H1 (cell line): ENCODE measurements around the gene KRTAP2-4. TPM values are rescaled to one million over a fixed set of nuclear protein-coding genes. Genes with fewer than 3 reads are reported as not detected.

Source experiments
- CTCF ChIA-PET: fragments of 300-600 bp; sonication (Branson Sonifier 250); formaldehyde crosslinking; loops from one replicate; lab custom pipeline; 2021; ENCODE audit not compliant: partially characterized antibody; lab: Charles Lee
- POLR2A ChIA-PET: fragments of 300-600 bp; sonication (Branson Sonifier 250); formaldehyde crosslinking; loops from one replicate; lab custom pipeline; 2021; ENCODE audit warnings: inconsistent platforms; ENCODE audit not compliant: partially characterized antibody; lab: Charles Lee
- DNase-seq, 2 experiments: peaks; one replicate each; pipeline versions ENCODE4 v3.0.0 to v3.0.0-alpha.2; 2010 to 2022; ENCODE audit warnings: low spot score in 2 of 2, low read depth in 1 of 2, mixed read lengths in 1 of 2
- FAIRE-seq: peaks from 2 replicates; lab custom pipeline; 2011; peaks lifted over from hg19 to GRCh38; lab: Jason Lieb, UNC
- H2AFZ ChIP-seq: 2 replicates; pipeline ENCODE4 v1.8.1; 2012; ENCODE audit warnings: low read length, inconsistent platforms
- H2AK5ac ChIP-seq: 2 replicates; pipeline ENCODE4 v1.6.1; 2013; ENCODE audit warnings: low read depth, low read length
- H2BK120ac ChIP-seq: replicated peaks from 2 replicates; pipeline ENCODE3; 2013; ENCODE audit warnings: low read depth, low read length, inconsistent platforms
- H2BK12ac ChIP-seq: 2 replicates; pipeline ENCODE4 v1.6.1; 2013; ENCODE audit warnings: low read depth, low read length
- H2BK15ac ChIP-seq: 2 replicates; pipeline ENCODE4 v1.6.1; 2013; ENCODE audit warnings: low read length
- H2BK20ac ChIP-seq: 2 replicates; pipeline ENCODE4 v1.6.1; 2013; ENCODE audit warnings: low read length
- H2BK5ac ChIP-seq: 2 replicates; pipeline ENCODE4 v1.6.1; 2013; ENCODE audit warnings: low read depth, low read length
- H3K14ac ChIP-seq: 2 replicates; pipeline ENCODE4 v1.6.1; 2013; ENCODE audit warnings: inconsistent platforms; ENCODE audit not compliant: insufficient read length
- H3K18ac ChIP-seq: 2 replicates; pipeline ENCODE4 v1.6.1; 2013; ENCODE audit warnings: low read length; ENCODE audit errors: extremely low read depth
- H3K23ac ChIP-seq: 2 replicates; pipeline ENCODE4 v1.6.1; 2013; ENCODE audit warnings: inconsistent platforms; ENCODE audit not compliant: insufficient read length
- H3K23me2 ChIP-seq: 2 replicates; pipeline ENCODE4 v1.6.1; 2013; ENCODE audit warnings: low read depth, low read length
- H3K27ac ChIP-seq: 2 replicates; pipeline ENCODE4 v1.6.1; 2011; ENCODE audit warnings: low read depth, low read length, inconsistent platforms
- H3K27me3 ChIP-seq, 4 experiments: replicated peaks in 1 of 4; 1 replicate in 1 of 4; 2 replicates in 3 of 4; pipeline versions ENCODE4 v1.6.1 to v1.8.1; 2011 to 2013; ENCODE audit warnings: low read length in 3 of 4, mild to moderate bottlenecking in 3 of 4, inconsistent platforms in 2 of 4, mixed read lengths in 2 of 4, moderate library complexity in 1 of 4; ENCODE audit not compliant: control insufficient read depth in 3 of 4, insufficient read depth in 3 of 4; ENCODE audit errors: extremely low read depth in 1 of 4
- H3K36me3 ChIP-seq, 4 experiments: 2 replicates each; pipeline versions ENCODE4 v1.6.1 to v1.8.1; 2011 to 2013; ENCODE audit warnings: mild to moderate bottlenecking in 4 of 4, low read length in 3 of 4, moderate library complexity in 2 of 4, control low read depth in 1 of 4, inconsistent platforms in 1 of 4; ENCODE audit not compliant: insufficient read depth in 4 of 4, control insufficient read depth in 2 of 4
- H3K4ac ChIP-seq: replicated peaks from 2 replicates; pipeline ENCODE3; 2013; ENCODE audit warnings: low read length, low read depth, mixed read lengths, inconsistent platforms; ENCODE audit not compliant: insufficient read length
- H3K4me1 ChIP-seq, 4 experiments: replicated peaks in 1 of 4; 1 replicate in 1 of 4; 2 replicates in 3 of 4; pipeline versions ENCODE4 v1.6.1 to v1.8.1; 2011 to 2013; ENCODE audit warnings: low read length in 3 of 4, inconsistent platforms in 2 of 4, mixed read lengths in 1 of 4; ENCODE audit not compliant: insufficient read depth in 4 of 4, control insufficient read depth in 3 of 4
- H3K4me2 ChIP-seq, 2 experiments: 2 replicates each; pipeline versions ENCODE4 v1.6.1 to v1.8.1; 2011 to 2013; ENCODE audit warnings: low read depth in 2 of 2, low read length in 2 of 2, control low read depth in 1 of 2, inconsistent platforms in 1 of 2, mild to moderate bottlenecking in 1 of 2; ENCODE audit not compliant: insufficient read depth in 1 of 2
- H3K4me3 ChIP-seq, 4 experiments: fragments of 200-600, 300-600 bp in 1 of 4; sonication (generic), shearing (Covaris generic), sonication (Bioruptor Twin) in 1 of 4; 2 replicates each; pipeline versions ENCODE4 v1.5.1 to v1.8.1; 2011 to 2016; ENCODE audit warnings: low read length in 4 of 4, low read depth in 3 of 4, control low read depth in 2 of 4, inconsistent platforms in 2 of 4, mild to moderate bottlenecking in 2 of 4, mixed read lengths in 1 of 4, moderate library complexity in 1 of 4; ENCODE audit not compliant: insufficient read depth in 2 of 4; ENCODE audit errors: extremely low read depth in 1 of 4
- H3K56ac ChIP-seq: replicated peaks from 2 replicates; pipeline ENCODE3; 2013; ENCODE audit warnings: low read depth, mild to moderate bottlenecking, mixed read lengths, low read length, inconsistent platforms; ENCODE audit not compliant: insufficient read length
- H3K79me1 ChIP-seq: 2 replicates; pipeline ENCODE4 v1.6.1; 2013; ENCODE audit warnings: low read depth, low read length, control low read depth
- H3K79me2 ChIP-seq, 2 experiments: 2 replicates each; pipeline versions ENCODE4 v1.6.1 to v1.8.1; 2012 to 2013; ENCODE audit warnings: low read length in 2 of 2, mild to moderate bottlenecking in 2 of 2, inconsistent platforms in 1 of 2; ENCODE audit not compliant: insufficient read depth in 2 of 2, control insufficient read depth in 1 of 2
- H3K9ac ChIP-seq, 4 experiments: replicated peaks in 1 of 4; 1 replicate in 1 of 4; 2 replicates in 3 of 4; pipeline versions ENCODE4 v1.6.1 to v1.8.1; 2011 to 2013; ENCODE audit warnings: low read depth in 3 of 4, low read length in 3 of 4, control low read depth in 2 of 4, mild to moderate bottlenecking in 2 of 4, moderate library complexity in 2 of 4, inconsistent platforms in 1 of 4; ENCODE audit errors: extremely low read depth in 1 of 4
- H3K9me3 ChIP-seq, 2 experiments: 2 replicates each; pipeline versions ENCODE4 v1.6.1 to v1.8.1; 2012 to 2013; ENCODE audit warnings: mild to moderate bottlenecking in 2 of 2, moderate library complexity in 2 of 2, control low read depth in 1 of 2, inconsistent platforms in 1 of 2, low read depth in 1 of 2, low read length in 1 of 2, mixed read lengths in 1 of 2; ENCODE audit not compliant: insufficient read depth in 2 of 2
- H4K20me1 ChIP-seq, 2 experiments: replicated peaks in 1 of 2; 2 replicates each; pipeline versions ENCODE3 to v1.8.1; 2011 to 2013; ENCODE audit warnings: inconsistent platforms in 2 of 2, low read length in 2 of 2, mild to moderate bottlenecking in 1 of 2; ENCODE audit not compliant: insufficient read depth in 2 of 2, control insufficient read depth in 1 of 2
- H4K5ac ChIP-seq: 2 replicates; pipeline ENCODE4 v1.6.1; 2013; ENCODE audit warnings: low read length, low read depth, mixed read lengths, inconsistent platforms; ENCODE audit not compliant: insufficient read length
- H4K8ac ChIP-seq: 2 replicates; pipeline ENCODE4 v1.8.0; 2013; ENCODE audit warnings: mild to moderate bottlenecking, moderate library complexity, low read length, inconsistent platforms; ENCODE audit not compliant: insufficient read depth; ENCODE audit errors: extremely low read depth
- H4K91ac ChIP-seq: replicated peaks from 2 replicates; pipeline ENCODE3; 2013; ENCODE audit warnings: low read length, mixed read lengths, inconsistent platforms; ENCODE audit not compliant: insufficient read length
- BCL11A ChIP-seq, 2 experiments: IDR thresholded peaks; one replicate each; pipeline ENCODE4 v1.6.1; 2011; ENCODE audit warnings: low read depth in 2 of 2, low read length in 2 of 2, mild to moderate bottlenecking in 2 of 2
- HDAC2 ChIP-seq, 2 experiments: fragments of 300-600 bp in 1 of 2; sonication (generic) in 1 of 2; IDR thresholded peaks; 2 replicates each; pipeline ENCODE4 v1.6.1; 2011 to 2012; ENCODE audit warnings: low read depth in 2 of 2, low read length in 2 of 2, mild to moderate bottlenecking in 2 of 2, moderate library complexity in 2 of 2, borderline replicate concordance in 1 of 2, inconsistent platforms in 1 of 2
- KDM5A ChIP-seq: fragments of 200-600 bp; IDR thresholded peaks from 2 replicates; pipeline ENCODE4 v1.7.1; 2012; ENCODE audit warnings: mild to moderate bottlenecking, low read length, inconsistent platforms, mixed read lengths
- POLR2A ChIP-seq, 2 experiments: IDR thresholded peaks; 1 replicate in 1 of 2; 2 replicates in 1 of 2; pipeline ENCODE4 v1.6.1; 2011; ENCODE audit warnings: low read depth in 2 of 2, low read length in 2 of 2, mild to moderate bottlenecking in 2 of 2; ENCODE audit errors: control extremely low read depth in 1 of 2
- SAP30 ChIP-seq: fragments of 300-600 bp; sonication (generic); IDR thresholded peaks from 2 replicates; pipeline ENCODE4 v1.7.1; 2012; ENCODE audit warnings: low read length, moderate library complexity, mild to moderate bottlenecking, inconsistent platforms; ENCODE audit not compliant: insufficient read depth, insufficient replicate concordance
- SIRT6 ChIP-seq: IDR thresholded peaks from one replicate; pipeline ENCODE4 v1.7.1; 2012; ENCODE audit warnings: low read length, inconsistent platforms
- SP1 ChIP-seq: IDR thresholded peaks from 2 replicates; pipeline ENCODE4 v1.6.1; 2011; ENCODE audit warnings: low read depth, low read length
- SRF ChIP-seq: IDR thresholded peaks from 2 replicates; pipeline ENCODE4 v1.6.1; 2011; ENCODE audit warnings: mild to moderate bottlenecking, low read depth, low read length, moderate library complexity
- TAF7 ChIP-seq: optimal IDR thresholded peaks from 2 replicates; pipeline ENCODE3; 2011; ENCODE audit warnings: low read depth, mild to moderate bottlenecking, inconsistent platforms, low read length, moderate library complexity, borderline replicate concordance
- TEAD4 ChIP-seq: IDR thresholded peaks from 2 replicates; pipeline ENCODE4 v1.6.1; 2012; ENCODE audit warnings: low read depth, low read length, inconsistent platforms, mixed read lengths
- ZNF274 ChIP-seq: IDR thresholded peaks from 2 replicates; pipeline ENCODE4 v1.7.0; 2012; ENCODE audit warnings: low read length, borderline replicate concordance; ENCODE audit errors: extremely low read depth
- WGBS, 2 experiments: shearing (Covaris generic) in 1 of 2; methylation state at CpG; one replicate each; pipeline versions ENCODE4 v1.1.6 to v1.1.7; 2013 to 2015; ENCODE audit warnings: low lambda C conversion rate in 2 of 2, mixed read lengths in 2 of 2, inconsistent platforms in 1 of 2, low coverage in 1 of 2, missing lambda C conversion rate in 1 of 2; ENCODE audit not compliant: insufficient replicate concordance in 2 of 2, insufficient coverage in 1 of 2, insufficient read length in 1 of 2; ENCODE audit errors: extremely low coverage in 1 of 2, missing lambda C conversion rate in 1 of 2; 5-methylcytosine and 5-hydroxymethylcytosine counted together
- polyA plus RNA-seq, 7 experiments: library from polyadenylated mRNA; depleted of rRNA in 3 of 7; stranded (reverse) in 5 of 7; unstranded in 2 of 7; fragments of >200 nt in 5 of 7; fragments of 200-250 nt in 2 of 7; gene quantifications; 1 replicate in 5 of 7; 2 replicates in 1 of 7; 4 replicates in 1 of 7; pipeline versions ENCODE4 v1.2.1 to v1.2.3, GENCODE V29; 2011 to 2013; ENCODE audit warnings: missing spikeins in 2 of 7, mixed read lengths in 2 of 7
- total RNA-seq: library from RNA; stranded (reverse); fragmentation: NEBNext Ultra II Directional; extraction: Animal tissue kit (Norgen Biotek cat#: 25700); gene quantifications from 2 replicates; pipeline ENCODE4 v1.2.1, GENCODE V29; 2021
- TF ChIP-seq, protein P1 (sequence below): IDR thresholded peaks from 2 replicates; pipeline ENCODE4 v1.6.1; 2011; ENCODE audit warnings: low read depth, mild to moderate bottlenecking, low read length; ENCODE audit not compliant: insufficient read depth

KRTAP2-4 gene
- total and polyA plus RNA-seq, 2 of the 8 experiments (the other 6 are each of a cell fraction or from before 2014, with no cell fraction given): not detected

DNA sequence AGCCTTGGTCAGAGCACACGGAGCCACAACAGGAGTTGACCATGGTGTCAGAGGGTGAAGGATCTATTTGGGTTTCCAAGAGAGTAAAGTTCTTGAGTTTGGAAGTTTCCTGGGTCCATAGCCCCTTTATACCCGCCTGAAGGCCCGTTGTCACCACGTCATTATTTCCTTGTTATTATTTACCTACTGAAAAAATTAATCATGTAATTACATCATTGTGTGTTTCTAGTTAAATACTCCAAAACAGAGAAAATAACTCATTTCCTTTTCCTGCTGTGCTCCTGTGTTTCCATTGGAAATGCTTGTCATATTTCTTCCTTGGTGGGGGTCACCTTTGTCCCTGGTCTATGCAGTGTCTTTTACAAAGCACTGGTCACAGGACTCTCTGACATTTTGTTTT is 32.4 kb upstream of the KRTAP2-4 start, which contains the start of gene KRTAP4-8:
Gene KRTAP4-8, minus strand, starts transcription at position 101 of the 400 bp plus-strand sequence. Its CDS starts 58 bp downstream, at position 43.
- Histone ChIP-seq H3K4me3 (no peak within 1 kb of the TSS), H3K9ac (no peak within 1 kb of the TSS)
- TF ChIP-seq, protein P1, sequence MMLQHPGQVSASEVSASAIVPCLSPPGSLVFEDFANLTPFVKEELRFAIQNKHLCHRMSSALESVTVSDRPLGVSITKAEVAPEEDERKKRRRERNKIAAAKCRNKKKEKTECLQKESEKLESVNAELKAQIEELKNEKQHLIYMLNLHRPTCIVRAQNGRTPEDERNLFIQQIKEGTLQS: no peak
- TF ChIP-seq TEAD4: no peak
- TF ChIP-seq POLR2A (IDR thresholded peaks at IDR 0.05; ENCODE audit: control extremely low read depth in 1 of 2, low read depth in 2 of 2, low read length in 2 of 2): no peak
- TF ChIP-seq SIRT6: no peak
- TF ChIP-seq BCL11A (IDR thresholded peaks at IDR 0.05; ENCODE audit: low read depth in 2 of 2, low read length in 2 of 2): no peak
- TF ChIP-seq HDAC2 (IDR thresholded peaks at IDR 0.05; ENCODE audit: borderline replicate concordance in 1 of 2, low read depth in 2 of 2, low read length in 2 of 2): no peak
- TF ChIP-seq TAF7: no peak
- no peak for TF ChIP-seq SRF
- TF ChIP-seq SP1: no peak
- TF ChIP-seq ZNF274: no peak
- TF ChIP-seq SAP30: no peak
- TF ChIP-seq KDM5A: no peak
- TF ChIP-seq, all 59 proteins: peak for 0
- no peak within 1 kb of the TSS for H2BK12ac ChIP-seq
- H3K79me2 ChIP-seq: no peaks in the 10 kb centered on the region
- no peaks in the 10 kb centered on the region for H3K36me3 ChIP-seq
- no peak within 1 kb of the TSS for H2BK120ac ChIP-seq
- no peaks in the 10 kb centered on the region for H3K27me3 ChIP-seq
- no peak within 1 kb of the TSS for H2BK15ac ChIP-seq
- no peaks in the 10 kb centered on the region for H3K23me2 ChIP-seq
- no peaks in the 10 kb centered on the region for H4K20me1 ChIP-seq
- H2BK5ac ChIP-seq: no peak within 1 kb of the TSS
- no peak within 1 kb of the TSS for H3K56ac ChIP-seq
- no peak within 1 kb of the TSS for H4K5ac ChIP-seq
- FAIRE-seq (no peak), DNase-seq (no peak)
- CTCF ChIA-PET: no interaction called here
- H2AFZ ChIP-seq: no peak within 1 kb of the TSS
- no peak within 1 kb of the TSS for H2BK20ac ChIP-seq
- H3K4me1 ChIP-seq: peaks cover 0 to 4% (median 0%) of the 10 kb centered on the region in 4 experiments; a peak in 2 of 7 replicates
- H4K8ac ChIP-seq: no peak within 1 kb of the TSS
- no peak within 1 kb of the TSS for H3K4me2 ChIP-seq
- H3K9me3 ChIP-seq: 0 out of 4 replicates have a peak, but pooled peaks cover 3% of the 10 kb centered on the region in 2 experiments
- H4K91ac ChIP-seq: no peak within 1 kb of the TSS
- no peaks in the 10 kb centered on the region for H3K79me1 ChIP-seq
- H3K27ac ChIP-seq: no peak within 1 kb of the TSS
- POLR2A ChIA-PET: no interaction called here
- no peak within 1 kb of the TSS for H2AK5ac ChIP-seq
- no peak within 1 kb of the TSS for H3K4ac ChIP-seq
- no peak within 1 kb of the TSS for H3K14ac ChIP-seq
- H3K18ac ChIP-seq: no peak within 1 kb of the TSS
- H3K23ac ChIP-seq: no peak within 1 kb of the TSS
- 92% methylated on average over 4 of the region's 4 CpGs; no CpG with 5 or more reads in 1 of the 2 experiments for WGBS, 2 experiments
